Smooth muscle cell of the coronary artery (primary cell): ENCODE measurements around the gene LIPT1. TPM values are rescaled to one million over a fixed set of nuclear protein-coding genes. Genes with fewer than 3 reads are reported as not detected.

Experiments used
- total RNA-seq: library from RNA; depleted of rRNA; stranded (reverse); fragments of >200 nt; gene quantifications from 2 replicates; pipeline ENCODE4 v1.2.3, GENCODE V29; 2014; ENCODE audit warnings: low replicate concordance

LIPT1 gene
- total RNA-seq = 3.7 and 8.0 TPM in 2 replicates

GRCh38 chr2:99154643-99155536 is at the start of gene LIPT1, which contains the start of gene TSGA10:
Gene LIPT1, plus strand, starts transcription at chr2:99154967. Its CDS starts 6,991 bp downstream, at chr2:99161958.
Gene TSGA10, minus strand, starts transcription at chr2:99154942. Its CDS starts 45,503 bp downstream, at chr2:99109439.

GRCh38 chr2:99141110-99142108 is 13.4 kb upstream of the LIPT1 start, which contains the start of gene C2orf15:
Gene C2orf15, plus strand, starts transcription at chr2:99141707. Its CDS starts 8,852 bp downstream, at chr2:99150559.

GRCh38 chr2:99180755-99181623 is 26.2 kb downstream of the LIPT1 start, which contains the start of the genes MITD1 and MRPL30:
Gene MITD1, minus strand, starts transcription at chr2:99181058. Its CDS starts 77 bp downstream, at chr2:99180981.
Gene MRPL30, plus strand, starts transcription at chr2:99181184. Its CDS starts 5,020 bp downstream, at chr2:99186204.

Other genes starting within 250 kb of the LIPT1 start
- gene CRACDL, start 218.7 kb upstream of the LIPT1 start, total RNA-seq = 1.2 TPM in 1 of 2 replicates, not detected in the other
- gene C2orf15, start 13.3 kb upstream of the LIPT1 start, total RNA-seq = 0.12 TPM in 1 of 2 replicates, not detected in the other
- 2.3 and 2.5 TPM in 2 replicates for gene TSGA10, start within 50 bp of the LIPT1 start, total RNA-seq
- gene MITD1, start 26.1 kb downstream of the LIPT1 start, total RNA-seq = 18.9 and 28.9 TPM in 2 replicates
- gene MRPL30, start 26.2 kb downstream of the LIPT1 start, total RNA-seq = 13.6 and 31.0 TPM in 2 replicates
- gene LYG2, start 100.7 kb downstream of the LIPT1 start, total RNA-seq = not detected in 2 replicates
- not detected in 2 replicates for gene LYG1, start 146.2 kb downstream of the LIPT1 start, total RNA-seq
- gene TXNDC9, start 181.4 kb downstream of the LIPT1 start, total RNA-seq = 8.2 and 41.6 TPM in 2 replicates
- gene EIF5B, start 182.4 kb downstream of the LIPT1 start, total RNA-seq = 22.8 and 23.9 TPM in 2 replicates